ENCODE measurements around the gene KSR2. TPM values are rescaled to one million over a fixed set of nuclear protein-coding genes. Genes with fewer than 3 reads are reported as not detected.

Gene KSR2
- total RNA-seq, 1 donor from 2014 or later, result 0.47 TPM

DNA sequence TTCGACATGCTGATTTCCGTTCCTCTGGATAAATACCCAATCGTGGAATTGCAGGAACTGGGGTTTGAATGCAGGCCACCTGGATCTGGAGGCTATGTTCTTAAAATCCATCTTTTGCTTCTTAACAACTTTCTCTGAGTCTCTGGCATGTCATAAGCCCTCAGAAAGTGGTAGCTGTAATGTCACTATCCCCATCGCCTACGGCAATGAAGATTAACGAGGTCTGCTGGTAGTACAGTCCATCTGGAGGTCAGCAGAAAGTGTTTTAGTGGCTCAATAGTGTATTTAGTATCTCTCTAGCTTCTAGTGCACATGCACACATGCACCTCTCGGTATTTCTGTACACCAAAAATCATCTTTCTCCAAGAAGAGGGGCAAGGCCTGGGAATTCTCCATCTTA lies 477.1 kb downstream of the KSR2 start:
- no peak for DNase-seq
- Mint-ChIP-seq H3K4me1 (ENCODE audit: low read depth, unreplicated experiment) (no peaks in the 10 kb centered on the region), H3K27me3 (ENCODE audit: unreplicated experiment) (peaks cover 1% of the 10 kb centered on the region), H3K4me3 (ENCODE audit: unreplicated experiment) (no peak overlapping the region), H3K36me3 (ENCODE audit: unreplicated experiment) (peaks cover 4% of the 10 kb centered on the region), H3K9me3 (ENCODE audit: unreplicated experiment) (peaks cover 2% of the 10 kb centered on the region), H3K27ac (ENCODE audit: unreplicated experiment) (no peak overlapping the region)
- TF ChIP-seq, protein P1, sequence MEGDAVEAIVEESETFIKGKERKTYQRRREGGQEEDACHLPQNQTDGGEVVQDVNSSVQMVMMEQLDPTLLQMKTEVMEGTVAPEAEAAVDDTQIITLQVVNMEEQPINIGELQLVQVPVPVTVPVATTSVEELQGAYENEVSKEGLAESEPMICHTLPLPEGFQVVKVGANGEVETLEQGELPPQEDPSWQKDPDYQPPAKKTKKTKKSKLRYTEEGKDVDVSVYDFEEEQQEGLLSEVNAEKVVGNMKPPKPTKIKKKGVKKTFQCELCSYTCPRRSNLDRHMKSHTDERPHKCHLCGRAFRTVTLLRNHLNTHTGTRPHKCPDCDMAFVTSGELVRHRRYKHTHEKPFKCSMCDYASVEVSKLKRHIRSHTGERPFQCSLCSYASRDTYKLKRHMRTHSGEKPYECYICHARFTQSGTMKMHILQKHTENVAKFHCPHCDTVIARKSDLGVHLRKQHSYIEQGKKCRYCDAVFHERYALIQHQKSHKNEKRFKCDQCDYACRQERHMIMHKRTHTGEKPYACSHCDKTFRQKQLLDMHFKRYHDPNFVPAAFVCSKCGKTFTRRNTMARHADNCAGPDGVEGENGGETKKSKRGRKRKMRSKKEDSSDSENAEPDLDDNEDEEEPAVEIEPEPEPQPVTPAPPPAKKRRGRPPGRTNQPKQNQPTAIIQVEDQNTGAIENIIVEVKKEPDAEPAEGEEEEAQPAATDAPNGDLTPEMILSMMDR (IDR thresholded peaks at IDR 0.05; ENCODE audit: partially characterized antibody, unreplicated experiment), result no peak

DNA sequence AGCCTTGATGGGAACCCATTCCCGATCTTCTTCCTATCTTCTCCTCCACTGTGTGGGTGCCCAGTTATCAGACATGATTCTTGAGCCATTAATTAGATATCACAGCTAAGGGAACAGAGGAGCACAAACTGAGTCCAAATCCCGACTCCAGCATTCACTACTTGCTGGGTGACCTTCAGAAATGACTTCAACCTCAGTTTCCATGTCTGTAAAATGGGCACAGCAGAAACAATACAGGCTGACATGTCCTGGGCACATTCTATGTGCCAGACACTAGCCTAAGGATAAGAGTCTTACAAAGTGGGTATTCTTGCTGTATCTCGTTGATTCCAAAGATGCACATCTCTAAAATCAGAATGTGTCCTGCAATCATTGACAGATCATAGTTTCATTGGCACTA lies 478.7 kb downstream of the KSR2 start:
- no peak overlapping the region for H3K27ac Mint-ChIP-seq (ENCODE audit: unreplicated experiment)
- no peak overlapping the region for H3K4me3 Mint-ChIP-seq (ENCODE audit: unreplicated experiment)
- peaks cover 2% of the 10 kb centered on the region for H3K9me3 Mint-ChIP-seq (ENCODE audit: unreplicated experiment)
- H3K4me1 Mint-ChIP-seq (ENCODE audit: low read depth, unreplicated experiment), result no peaks in the 10 kb centered on the region
- H3K27me3 Mint-ChIP-seq (ENCODE audit: unreplicated experiment), result peaks cover 4% of the 10 kb centered on the region
- TF ChIP-seq, protein P1 (IDR thresholded peaks at IDR 0.05; ENCODE audit: partially characterized antibody, unreplicated experiment), result no peak
- no peak for DNase-seq
- peaks cover 4% of the 10 kb centered on the region for H3K36me3 Mint-ChIP-seq (ENCODE audit: unreplicated experiment)

DNA sequence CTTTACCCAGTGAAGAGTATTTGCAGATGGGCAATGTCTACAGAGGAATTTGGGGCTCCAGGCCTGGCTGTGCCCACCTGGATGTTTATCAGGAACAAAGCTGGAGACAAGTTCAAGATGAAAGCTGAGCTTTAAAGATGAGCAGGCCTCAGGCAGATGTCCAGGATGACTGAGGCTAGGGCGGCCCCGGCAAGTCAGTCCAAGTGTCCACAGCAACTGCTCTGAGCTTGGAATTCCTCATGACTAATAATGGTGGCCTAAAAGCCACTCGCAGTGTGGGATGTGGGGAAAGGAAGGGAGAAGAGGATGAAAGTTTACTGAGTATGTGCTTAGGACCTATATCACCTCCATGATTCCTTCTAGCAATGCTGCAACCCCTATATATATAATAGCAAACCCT lies 479.1 kb downstream of the KSR2 start:
- H3K27ac Mint-ChIP-seq (ENCODE audit: unreplicated experiment), result no peak overlapping the region
- no peak overlapping the region for H3K4me3 Mint-ChIP-seq (ENCODE audit: unreplicated experiment)
- no peak for DNase-seq
- TF ChIP-seq, protein P1 (IDR thresholded peaks at IDR 0.05; ENCODE audit: partially characterized antibody, unreplicated experiment), result no peak
- H3K27me3 Mint-ChIP-seq (ENCODE audit: unreplicated experiment), result peaks cover 4% of the 10 kb centered on the region
- H3K4me1 Mint-ChIP-seq (ENCODE audit: low read depth, unreplicated experiment), result no peaks in the 10 kb centered on the region
- H3K9me3 Mint-ChIP-seq (ENCODE audit: unreplicated experiment), result peaks cover 2% of the 10 kb centered on the region
- H3K36me3 Mint-ChIP-seq (ENCODE audit: unreplicated experiment), result peaks cover 4% of the 10 kb centered on the region

DNA sequence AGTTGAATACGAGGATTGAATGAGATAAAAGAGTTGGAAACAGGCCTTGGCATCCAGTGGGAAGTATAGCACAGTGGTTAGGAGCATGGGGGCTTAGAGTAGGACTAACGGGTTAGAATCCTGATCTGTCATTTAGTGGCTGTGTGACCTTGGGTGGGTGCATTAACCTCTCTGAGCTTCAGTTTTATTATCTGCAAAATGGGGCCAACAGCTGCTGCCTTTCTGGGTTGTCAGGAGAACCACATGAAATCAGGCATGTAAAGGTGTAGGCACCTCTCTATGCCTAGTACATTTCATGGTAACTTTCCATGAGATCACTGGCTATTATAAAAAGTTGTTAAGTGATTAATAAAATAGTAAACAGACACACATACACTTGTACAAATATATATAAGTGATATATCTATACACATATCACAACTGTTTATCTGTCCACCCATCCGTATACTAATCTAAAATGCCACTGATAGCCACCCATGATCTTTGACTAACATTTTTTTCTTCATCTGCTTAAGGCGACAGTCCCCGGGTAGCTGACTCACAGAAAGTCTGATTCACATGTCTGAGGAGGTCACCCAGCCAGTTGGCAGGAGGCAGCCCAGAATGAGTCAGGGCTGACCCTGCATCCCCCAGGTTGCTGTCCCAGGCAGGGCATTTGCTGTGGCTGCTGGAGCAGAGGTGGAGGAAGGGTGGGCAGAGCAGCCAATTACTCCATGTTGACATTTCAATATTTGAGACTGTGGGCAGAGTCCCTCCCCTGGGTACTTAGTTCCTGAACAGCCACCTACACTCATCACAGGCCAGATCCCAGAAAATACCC lies 481.7 kb downstream of the KSR2 start:
- Mint-ChIP-seq H3K4me1 (ENCODE audit: low read depth, unreplicated experiment) (no peaks in the 10 kb centered on the region), H3K27ac (ENCODE audit: unreplicated experiment) (peak overlapping the region; percentile 31), H3K36me3 (ENCODE audit: unreplicated experiment) (no peaks in the 10 kb centered on the region), H3K4me3 (ENCODE audit: unreplicated experiment) (no peak overlapping the region), H3K27me3 (ENCODE audit: unreplicated experiment) (peaks cover 6% of the 10 kb centered on the region), H3K9me3 (ENCODE audit: unreplicated experiment) (no peaks in the 10 kb centered on the region)
- DNase-seq, result no peak
- TF ChIP-seq, protein P1 (IDR thresholded peaks at IDR 0.05; ENCODE audit: partially characterized antibody, unreplicated experiment), result no peak
